SK-N-DZ (cell line): ENCODE measurements around the gene MGST2.
"Not testable (repeated sequence)": the region's sequence is repeated elsewhere in the genome, so short reads cannot be mapped to it uniquely, and the experiment has no call there.

ENCODE experiments used
- DNase-seq: peaks from one replicate; pipeline ENCODE4 v3.0.0-alpha.2; 2015; ENCODE audit warnings: low spot score

Gene MGST2

GRCh38 chr4:139669890-139670289 is 4.3 kb downstream of the MGST2 start:
- no peak for DNase-seq

GRCh38 chr4:139670775-139671174 is 5.2 kb downstream of the MGST2 start:
- peak; percentile 34 for DNase-seq

- no peak for DNase-seq
These were observed 6.6 kb downstream of the MGST2 start for GRCh38 chr4:139672215-139672614.

- DNase-seq: no peak
These were observed 7.1 kb downstream of the MGST2 start for GRCh38 chr4:139672732-139673131.

GRCh38 chr4:139674875-139675550 is 9.4 kb downstream of the MGST2 start:
- no peak for DNase-seq

GRCh38 chr4:139675651-139676050 is 10.0 kb downstream of the MGST2 start:
- DNase-seq: no peak

GRCh38 chr4:139676365-139676764 is 10.7 kb downstream of the MGST2 start:
- DNase-seq: no peak

- DNase-seq: no peak
These were observed 11.4 kb downstream of the MGST2 start for GRCh38 chr4:139676913-139677585.

GRCh38 chr4:139682309-139682708 is 16.7 kb downstream of the MGST2 start:
- no peak for DNase-seq

- DNase-seq: no peak
These were observed 17.1 kb downstream of the MGST2 start for GRCh38 chr4:139682741-139683151.

GRCh38 chr4:139684351-139684750 is 18.7 kb downstream of the MGST2 start:
- DNase-seq: no peak

- no peak for DNase-seq
These were observed 19.6 kb downstream of the MGST2 start for GRCh38 chr4:139685180-139685579.

GRCh38 chr4:139686130-139686529 is 20.5 kb downstream of the MGST2 start:
- no peak for DNase-seq

GRCh38 chr4:139686988-139687387 is 21.4 kb downstream of the MGST2 start:
- no peak for DNase-seq

GRCh38 chr4:139689093-139689722 is 23.6 kb downstream of the MGST2 start:
- no peak for DNase-seq

GRCh38 chr4:139690419-139690818 is 24.8 kb downstream of the MGST2 start:
- no peak for DNase-seq

GRCh38 chr4:139692309-139693012 is 26.8 kb downstream of the MGST2 start:
- peak; percentile 11 for DNase-seq

- no peak for DNase-seq
These were observed 29.0 kb downstream of the MGST2 start for GRCh38 chr4:139694522-139695107.

- no peak for DNase-seq
These were observed 30.9 kb downstream of the MGST2 start for GRCh38 chr4:139696491-139696890.

GRCh38 chr4:139698167-139698925 is 32.7 kb downstream of the MGST2 start:
- not testable (repeated sequence) for DNase-seq

- DNase-seq: no peak
These were observed 34.9 kb downstream of the MGST2 start for GRCh38 chr4:139700568-139700967.
